NCI-H345 treated with DMSO at 0.1 percent for 48 hours (cell line): ENCODE data around the gene RDH14.

Experiments
- DNase-seq: peaks from one replicate; lab custom pipeline; 2025; ENCODE audit not compliant: unreplicated experiment; lab: John Stamatoyannopoulos, UW

RDH14 gene

GRCh38 chr2:18578033-18578432, 17.6 kb upstream of the RDH14 start:
- DNase-seq = no peak

- DNase-seq = no peak
Measured at GRCh38 chr2:18566145-18566769, 5.8 kb upstream of the RDH14 start.

DNA sequence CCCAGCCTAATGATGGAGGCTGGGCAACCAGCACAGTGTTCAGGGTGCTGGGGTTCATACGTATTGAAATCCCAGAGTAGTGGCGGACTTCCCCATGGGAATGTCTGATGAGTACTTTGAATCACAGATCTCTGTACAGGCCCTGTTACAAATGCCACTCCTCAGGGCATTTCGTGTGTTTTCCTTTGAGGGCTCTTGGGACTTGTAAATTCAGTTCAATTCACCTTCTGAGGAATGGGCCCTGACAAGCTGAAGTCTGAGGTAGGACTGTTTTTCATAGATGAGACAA, 288 bp upstream of the RDH14 start:
- no peak for DNase-seq

DNA sequence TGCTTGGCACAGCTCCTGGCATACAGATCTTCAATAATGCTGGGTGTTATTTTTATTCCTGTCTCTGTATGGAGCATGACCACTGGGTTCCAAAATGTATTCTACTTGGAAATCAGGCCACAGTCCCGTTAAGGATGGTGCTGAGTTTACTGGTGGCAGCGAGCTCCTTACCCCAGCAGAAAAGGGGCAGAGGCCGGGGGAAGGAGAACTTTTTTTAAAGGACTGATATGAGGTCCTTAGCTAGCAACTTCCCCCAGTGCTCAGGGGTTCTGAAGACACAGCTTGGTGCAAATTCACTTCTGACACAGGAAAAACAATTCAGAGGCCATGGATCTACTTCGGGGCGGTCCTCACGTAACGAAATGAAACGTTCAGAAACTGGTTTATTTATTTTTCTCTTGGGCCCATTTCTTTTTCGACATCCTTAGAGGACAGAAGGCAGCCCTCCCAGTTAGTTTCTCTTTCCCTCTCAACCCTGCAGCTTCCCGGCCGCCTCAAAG, 872 bp downstream of the RDH14 start:
- DNase-seq = no peak

GRCh38 chr2:18558458-18558857, 2.0 kb downstream of the RDH14 start:
- no peak for DNase-seq

DNA sequence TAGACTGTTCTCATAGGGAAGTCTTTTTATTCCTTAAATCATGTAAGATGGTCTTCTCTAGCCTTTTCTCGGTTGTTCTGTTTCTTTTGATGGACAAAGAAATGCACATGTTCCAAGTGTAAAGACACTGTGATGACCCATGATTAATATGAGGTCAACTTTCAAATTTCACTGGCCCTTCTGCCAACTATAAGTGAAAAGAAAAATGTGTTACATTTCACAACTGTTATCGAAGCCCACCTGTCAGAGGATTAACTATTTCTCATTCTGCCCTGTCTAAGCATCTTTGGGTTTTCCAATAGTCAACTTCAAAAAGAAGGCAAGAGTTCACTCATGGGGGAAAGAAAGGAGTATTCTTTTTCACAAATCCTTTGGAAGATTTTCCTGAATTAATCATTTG, 3.3 kb downstream of the RDH14 start:
- no peak for DNase-seq

DNA sequence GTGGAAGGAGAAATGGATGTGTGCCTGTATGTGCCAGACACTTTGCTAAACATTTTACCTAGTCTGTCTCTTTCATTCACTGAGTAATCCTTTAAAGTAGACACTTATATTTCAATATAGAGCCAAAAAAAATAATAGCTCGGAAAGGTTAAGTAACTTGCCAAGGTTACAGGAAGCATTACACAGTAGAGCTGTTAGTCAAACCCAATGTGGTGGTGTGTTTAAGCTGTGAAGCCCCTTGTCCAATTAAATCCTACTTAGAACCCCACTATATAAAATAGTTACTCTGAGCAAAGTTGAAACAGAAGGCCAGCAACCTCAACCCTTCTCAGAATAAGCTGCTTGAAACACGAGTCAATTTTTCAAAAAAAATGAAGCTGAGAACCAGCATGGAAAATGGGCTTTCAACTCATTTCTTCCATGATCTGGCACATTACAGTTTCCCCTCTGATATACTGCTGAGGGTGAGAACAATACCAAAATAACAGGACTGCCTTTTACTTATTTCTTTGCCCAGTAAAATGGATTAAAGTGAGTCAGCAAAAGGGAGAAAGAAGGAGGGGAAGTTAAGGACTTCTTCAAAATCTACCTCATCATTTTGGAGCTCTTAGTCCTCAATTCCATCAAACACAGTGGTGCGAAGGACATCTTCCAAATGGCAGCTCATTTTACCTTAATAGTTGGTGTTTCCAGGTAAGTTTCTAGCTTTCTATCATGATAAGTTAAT, 7.9 kb downstream of the RDH14 start:
- no peak for DNase-seq

DNA sequence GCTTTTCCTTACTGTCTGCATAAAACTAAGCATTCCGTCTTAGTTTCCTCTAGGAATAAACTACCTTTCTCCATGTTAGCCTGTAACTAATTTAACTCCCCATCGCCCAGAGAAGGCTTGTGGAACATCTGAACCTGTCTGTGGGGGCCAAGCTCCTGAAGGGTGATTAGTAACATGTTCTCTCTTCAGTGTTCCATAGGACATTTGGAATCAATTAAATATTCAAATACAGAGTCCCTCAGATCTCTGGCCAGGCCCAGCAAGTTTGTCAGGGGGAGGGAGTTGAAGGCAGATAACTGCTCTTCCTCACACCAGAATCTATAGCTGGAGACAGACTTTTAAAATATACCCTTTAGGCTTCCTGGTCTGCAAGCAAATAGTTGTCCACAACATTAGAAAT, 8.8 kb downstream of the RDH14 start:
- no peak for DNase-seq

DNA sequence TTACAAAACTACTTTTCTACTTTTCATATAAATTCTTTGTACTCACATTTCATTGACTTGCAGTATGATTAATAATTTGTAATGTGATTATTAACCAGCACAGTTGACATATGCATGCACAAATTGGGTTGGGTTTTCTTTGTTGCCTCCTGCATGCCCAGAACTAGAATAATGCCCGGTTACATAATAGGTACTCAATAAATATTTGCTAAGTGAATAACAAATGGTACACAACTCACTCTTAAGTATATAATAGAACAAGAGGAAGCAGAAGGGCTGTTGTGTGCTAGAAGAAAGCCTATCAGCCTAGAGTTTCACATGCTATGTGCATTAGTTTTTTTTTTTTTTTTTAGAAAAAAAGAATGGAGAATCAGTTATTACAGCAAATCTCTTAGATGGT, 9.3 kb downstream of the RDH14 start:
- no peak for DNase-seq

DNA sequence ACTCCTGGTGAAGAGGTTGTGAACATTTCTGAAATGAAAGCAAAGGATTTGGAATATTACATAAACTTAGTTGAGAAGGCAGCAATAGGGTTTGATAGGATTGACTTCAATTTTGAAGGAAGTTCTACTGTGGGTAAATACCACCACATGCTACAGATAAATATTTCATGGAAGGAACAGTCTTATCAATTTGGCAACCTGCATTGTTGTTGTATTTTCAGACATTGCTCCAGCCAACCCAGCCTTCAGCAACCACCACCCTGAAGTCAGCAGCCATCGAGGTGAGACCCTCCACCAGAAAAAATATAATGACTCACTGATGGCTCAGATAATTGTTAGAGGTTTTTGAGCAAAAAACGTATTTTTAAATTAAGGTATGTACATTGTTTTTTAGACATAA, 10.0 kb downstream of the RDH14 start:
- no peak for DNase-seq

DNA sequence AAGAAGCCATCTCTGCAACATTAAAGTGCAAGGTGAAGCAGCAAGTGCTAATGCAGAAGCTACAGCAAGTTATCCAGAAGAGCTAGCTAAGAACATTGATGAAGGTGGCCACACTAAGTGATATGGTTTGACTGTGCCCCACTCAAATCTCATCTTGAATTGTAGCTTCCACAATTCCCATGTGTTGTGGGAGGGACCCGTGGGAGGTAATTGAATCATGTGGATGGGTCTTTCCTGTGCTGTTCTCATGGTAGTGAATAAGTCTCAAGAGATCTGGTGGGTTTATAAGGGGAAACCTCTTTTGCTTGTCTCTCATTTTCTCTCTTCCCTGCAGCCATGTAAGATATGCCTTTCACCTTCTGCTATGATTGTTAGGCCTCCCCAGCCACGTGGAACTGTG, 11.4 kb downstream of the RDH14 start:
- DNase-seq = no peak

DNA sequence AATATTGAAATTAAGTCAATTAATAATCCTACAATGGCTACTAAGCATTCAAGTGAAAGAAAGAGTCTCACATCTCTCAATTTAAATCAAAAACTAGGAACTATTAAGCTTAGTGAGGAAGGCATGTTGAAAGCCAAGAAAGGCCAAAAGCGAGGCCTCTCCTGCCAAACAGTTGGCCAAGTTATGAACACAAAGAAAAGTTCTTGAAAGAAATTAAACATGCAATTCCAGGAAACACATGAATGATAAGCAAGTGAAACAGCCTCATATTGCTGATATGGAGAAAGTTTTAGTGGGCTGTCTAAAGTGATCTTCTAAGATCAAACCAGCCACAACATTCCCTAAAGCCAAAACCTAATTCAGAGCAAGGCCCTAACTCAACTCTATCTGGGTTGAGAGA, 11.8 kb downstream of the RDH14 start:
- no peak for DNase-seq

DNA sequence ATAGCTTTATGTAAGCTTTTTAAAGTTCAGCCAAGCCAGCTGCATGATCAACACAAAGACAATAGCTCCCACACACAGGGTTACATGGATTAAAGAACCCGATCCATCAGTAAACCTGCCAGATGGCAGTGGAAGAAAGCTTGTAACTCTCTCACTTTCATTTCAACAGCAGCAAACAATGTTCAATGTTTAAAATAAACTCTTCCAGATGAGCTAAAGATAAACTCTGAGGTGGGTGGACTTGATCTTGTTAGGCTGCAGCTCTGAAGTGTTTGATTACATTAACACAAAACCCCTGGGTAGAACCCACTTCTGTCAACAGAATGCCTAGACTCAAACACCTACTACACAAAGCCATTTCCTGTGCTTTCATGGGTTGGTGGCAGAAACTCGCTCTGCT, 13.9 kb downstream of the RDH14 start:
- peak; percentile 98 for DNase-seq

GRCh38 chr2:18545384-18545783, 15.1 kb downstream of the RDH14 start:
- peak; percentile 10 for DNase-seq

- no peak for DNase-seq
Measured at GRCh38 chr2:18544171-18544570, 16.3 kb downstream of the RDH14 start.

DNA sequence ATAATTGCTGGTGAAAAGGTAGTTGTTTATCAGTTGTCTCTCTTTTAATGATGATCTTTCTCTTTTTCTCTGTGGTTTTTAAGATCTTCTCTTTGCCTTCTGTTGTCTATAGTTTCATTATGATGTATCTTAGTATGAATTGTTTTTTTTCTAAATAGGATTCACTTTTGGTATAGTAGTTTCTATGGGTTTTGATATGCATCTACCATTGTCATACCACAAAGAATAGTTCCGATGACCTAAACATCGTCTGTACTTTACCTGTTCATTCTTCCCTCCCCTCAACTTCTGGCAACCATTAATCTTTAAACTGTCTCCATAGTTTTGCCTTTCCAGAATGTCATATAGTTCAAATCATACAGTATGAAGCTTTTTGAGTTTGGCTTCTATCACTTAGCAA, 19.6 kb downstream of the RDH14 start:
- DNase-seq = no peak

- no peak for DNase-seq
Measured at GRCh38 chr2:18536697-18537096, 23.8 kb downstream of the RDH14 start.

DNA sequence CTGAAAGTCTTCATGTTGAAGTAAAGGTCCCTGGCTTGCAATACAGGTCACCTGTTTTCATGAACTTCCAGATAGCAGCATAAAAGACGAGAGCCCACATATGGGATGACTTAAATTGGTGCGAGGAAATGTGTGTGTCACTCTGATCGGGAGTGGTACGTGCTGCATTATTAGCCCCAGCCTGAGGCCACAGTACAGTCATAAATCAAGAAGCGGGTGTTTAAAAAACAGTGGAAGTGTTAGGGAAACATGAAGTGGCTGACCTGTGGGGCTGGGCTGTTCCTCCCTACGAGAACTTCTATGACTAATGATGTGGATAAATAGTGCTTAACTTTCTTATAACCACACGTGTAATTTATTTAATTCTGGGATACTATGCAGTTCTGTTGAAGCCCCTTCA, 24.4 kb downstream of the RDH14 start:
- no peak for DNase-seq

GRCh38 chr2:18531194-18531593, 29.3 kb downstream of the RDH14 start:
- no peak for DNase-seq

- no peak for DNase-seq
Measured at GRCh38 chr2:18527822-18528221, 32.6 kb downstream of the RDH14 start.

DNA sequence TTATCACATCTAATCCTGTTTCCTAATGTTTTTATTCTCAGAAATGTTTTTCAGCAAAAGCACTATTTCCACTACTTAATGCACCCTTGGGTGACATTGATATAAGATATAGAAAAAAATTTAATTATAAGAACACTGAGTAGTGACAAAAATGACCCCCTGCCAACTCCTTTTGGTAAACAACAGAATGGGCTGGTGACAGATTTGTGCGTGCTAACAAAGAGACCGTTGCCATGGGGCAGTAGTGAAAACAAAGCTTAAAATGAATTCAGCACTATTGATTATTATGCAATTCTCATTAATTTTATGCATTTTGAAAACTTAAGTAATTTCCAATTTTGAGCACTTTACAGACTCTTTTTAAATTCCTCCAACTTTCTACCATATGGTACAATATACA, 33.1 kb downstream of the RDH14 start:
- DNase-seq = no peak

GRCh38 chr2:18526429-18526828, 34.0 kb downstream of the RDH14 start:
- DNase-seq = no peak

DNA sequence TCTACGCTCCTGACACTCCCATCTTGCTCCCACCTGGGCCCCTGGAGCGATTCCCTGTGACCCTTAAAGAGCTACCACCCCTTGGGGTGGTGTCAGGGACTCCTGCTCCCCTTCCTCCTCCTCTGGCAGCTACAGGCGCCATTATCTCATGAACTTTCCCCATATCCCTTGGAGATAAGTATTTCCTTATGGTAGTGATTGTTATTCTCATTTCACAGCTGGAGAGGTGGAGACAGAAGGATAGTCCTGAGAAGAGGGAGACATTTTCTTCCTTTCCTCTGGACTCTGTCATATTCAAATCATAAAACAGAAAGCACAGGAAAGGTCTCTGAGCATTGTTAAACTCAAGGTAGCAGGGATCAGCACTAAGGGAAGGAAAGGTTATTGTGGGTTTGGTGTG, 34.6 kb downstream of the RDH14 start:
- no peak for DNase-seq
